ENCODE results near the gene CD83.

DNA sequence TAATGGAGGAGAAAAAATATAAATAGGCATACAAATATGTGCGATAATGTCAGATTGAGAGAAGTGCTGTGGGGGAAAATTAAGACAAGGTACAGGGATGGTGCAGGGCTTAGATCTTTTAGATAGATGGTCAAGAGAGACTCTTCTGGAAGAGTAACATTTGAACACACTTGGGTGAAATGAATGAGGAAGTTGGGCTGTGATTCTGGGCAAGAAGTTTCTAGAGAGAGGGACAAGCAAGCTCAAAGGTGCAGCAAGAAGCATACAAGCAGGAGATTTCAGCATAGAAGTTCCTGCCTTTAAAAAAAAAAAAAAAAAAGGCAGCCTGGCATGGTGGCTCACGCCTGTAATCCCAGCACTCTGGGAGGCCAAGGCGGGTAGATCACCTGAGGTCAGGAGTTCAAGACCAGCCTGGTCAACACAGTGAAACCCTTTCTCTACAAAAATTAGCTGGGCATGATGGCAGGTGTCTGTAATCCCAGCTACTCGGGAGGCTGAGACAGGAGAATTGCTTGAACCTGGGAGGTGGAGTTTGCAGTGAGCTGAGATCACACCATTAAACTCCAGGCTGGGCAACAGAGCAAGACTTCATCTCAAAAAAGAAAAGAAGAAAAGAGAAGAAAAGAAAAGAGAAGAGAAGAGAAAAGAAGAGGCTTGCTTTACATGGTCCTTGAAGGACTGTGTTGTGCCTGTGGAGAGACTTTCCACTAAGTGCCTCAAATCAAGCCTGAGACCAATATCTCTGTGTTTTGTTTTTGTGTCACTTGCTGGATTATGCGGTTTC, 9.7 kb upstream of the CD83 start:
- TF ChIP-seq, protein P1, sequence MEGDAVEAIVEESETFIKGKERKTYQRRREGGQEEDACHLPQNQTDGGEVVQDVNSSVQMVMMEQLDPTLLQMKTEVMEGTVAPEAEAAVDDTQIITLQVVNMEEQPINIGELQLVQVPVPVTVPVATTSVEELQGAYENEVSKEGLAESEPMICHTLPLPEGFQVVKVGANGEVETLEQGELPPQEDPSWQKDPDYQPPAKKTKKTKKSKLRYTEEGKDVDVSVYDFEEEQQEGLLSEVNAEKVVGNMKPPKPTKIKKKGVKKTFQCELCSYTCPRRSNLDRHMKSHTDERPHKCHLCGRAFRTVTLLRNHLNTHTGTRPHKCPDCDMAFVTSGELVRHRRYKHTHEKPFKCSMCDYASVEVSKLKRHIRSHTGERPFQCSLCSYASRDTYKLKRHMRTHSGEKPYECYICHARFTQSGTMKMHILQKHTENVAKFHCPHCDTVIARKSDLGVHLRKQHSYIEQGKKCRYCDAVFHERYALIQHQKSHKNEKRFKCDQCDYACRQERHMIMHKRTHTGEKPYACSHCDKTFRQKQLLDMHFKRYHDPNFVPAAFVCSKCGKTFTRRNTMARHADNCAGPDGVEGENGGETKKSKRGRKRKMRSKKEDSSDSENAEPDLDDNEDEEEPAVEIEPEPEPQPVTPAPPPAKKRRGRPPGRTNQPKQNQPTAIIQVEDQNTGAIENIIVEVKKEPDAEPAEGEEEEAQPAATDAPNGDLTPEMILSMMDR (IDR thresholded peaks at IDR 0.05; ENCODE audit: poor library complexity) = no peak
- TF ChIP-seq EZH2phosphoT487 (IDR thresholded peaks at IDR 0.05; ENCODE audit: low read depth, severe bottlenecking, unreplicated experiment) (no peak), EZH2 (IDR thresholded peaks at IDR 0.05; ENCODE audit: borderline replicate concordance) (no peak)

Data from hepatocyte (in vitro differentiated cells).